GM19438 (cell line): ENCODE data around the gene PPP6R1.

Experiments
- ATAC-seq: cut with Tn5 transposase; IDR thresholded peaks from one replicate; pipeline ENCODE4 v1.9.1; 2021; ENCODE audit warnings: low read depth; ENCODE audit not compliant: unreplicated experiment

Gene PPP6R1

GRCh38 chr19:55197528-55197927 is 61.3 kb downstream of the PPP6R1 start:
- no peak for ATAC-seq

- ATAC-seq = no peak
These were observed 62.0 kb downstream of the PPP6R1 start for GRCh38 chr19:55196803-55197202.

GRCh38 chr19:55193481-55193880 is 65.3 kb downstream of the PPP6R1 start:
- no peak for ATAC-seq

GRCh38 chr19:55189403-55189835 is 69.4 kb downstream of the PPP6R1 start:
- ATAC-seq = no peak

- ATAC-seq = no peak
These were observed 70.2 kb downstream of the PPP6R1 start for GRCh38 chr19:55188625-55189024.

GRCh38 chr19:55186080-55186479 is 72.7 kb downstream of the PPP6R1 start:
- ATAC-seq = no peak

GRCh38 chr19:55181740-55182139 is 77.1 kb downstream of the PPP6R1 start:
- no peak for ATAC-seq
